Measurements from ENCODE around the gene NUP93.
A peak's percentile ranks its signal among the peaks of the same experiment; 100 is the strongest.

NUP93 gene

GRCh38 chr16:56729735-56730662, at the start of gene NUP93:
Gene NUP93 (plus strand): TSS chr16:56730129. CDS start chr16:56748248, 18,119 bp downstream.
- DNase-seq, result peak; percentile 97

GRCh38 chr16:56681939-56682702, 47.8 kb upstream of the NUP93 start, which contains the start of gene MT1X:
Gene MT1X (plus strand): TSS chr16:56682470. CDS start chr16:56682541, 71 bp downstream.
- DNase-seq, result peak; percentile 92

DNA sequence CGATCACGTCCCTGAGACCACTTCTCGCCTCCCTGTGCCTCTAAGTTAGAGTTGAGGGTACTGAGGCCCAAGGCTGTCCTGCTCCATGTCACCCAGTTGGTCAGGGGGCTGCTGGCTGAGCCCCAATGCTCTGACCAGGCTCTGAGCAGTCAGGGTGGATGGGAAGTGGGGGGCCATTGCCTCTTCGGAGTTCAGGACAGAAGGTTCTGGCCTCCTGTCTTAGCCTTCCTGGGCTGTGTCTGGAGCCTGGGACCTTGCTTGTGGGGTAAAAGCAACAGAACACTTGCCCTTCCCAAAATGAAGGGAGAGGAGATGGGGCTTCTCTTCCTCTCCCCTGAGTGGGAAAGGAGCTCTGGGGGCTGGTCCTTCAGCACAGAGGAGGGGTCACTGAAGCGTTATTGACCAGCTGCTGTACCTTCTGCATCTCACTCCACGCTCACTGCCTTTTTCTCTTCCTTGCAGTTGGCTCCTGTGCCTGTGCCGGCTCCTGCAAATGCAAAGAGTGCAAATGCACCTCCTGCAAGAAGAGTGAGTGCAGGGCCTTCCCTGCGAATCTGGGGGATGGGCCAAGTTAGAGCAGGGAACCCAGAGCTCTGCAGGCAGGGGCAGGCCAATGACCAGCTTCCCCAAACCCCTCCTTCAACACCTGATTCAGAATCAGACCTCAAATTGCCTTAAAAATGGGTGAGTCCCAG, 47.1 kb upstream of the NUP93 start:
- no peak for DNase-seq

GRCh38 chr16:56683424-56684172, 46.3 kb upstream of the NUP93 start:
- no peak for DNase-seq

GRCh38 chr16:56684256-56684925, 45.5 kb upstream of the NUP93 start:
- no peak for DNase-seq

DNA sequence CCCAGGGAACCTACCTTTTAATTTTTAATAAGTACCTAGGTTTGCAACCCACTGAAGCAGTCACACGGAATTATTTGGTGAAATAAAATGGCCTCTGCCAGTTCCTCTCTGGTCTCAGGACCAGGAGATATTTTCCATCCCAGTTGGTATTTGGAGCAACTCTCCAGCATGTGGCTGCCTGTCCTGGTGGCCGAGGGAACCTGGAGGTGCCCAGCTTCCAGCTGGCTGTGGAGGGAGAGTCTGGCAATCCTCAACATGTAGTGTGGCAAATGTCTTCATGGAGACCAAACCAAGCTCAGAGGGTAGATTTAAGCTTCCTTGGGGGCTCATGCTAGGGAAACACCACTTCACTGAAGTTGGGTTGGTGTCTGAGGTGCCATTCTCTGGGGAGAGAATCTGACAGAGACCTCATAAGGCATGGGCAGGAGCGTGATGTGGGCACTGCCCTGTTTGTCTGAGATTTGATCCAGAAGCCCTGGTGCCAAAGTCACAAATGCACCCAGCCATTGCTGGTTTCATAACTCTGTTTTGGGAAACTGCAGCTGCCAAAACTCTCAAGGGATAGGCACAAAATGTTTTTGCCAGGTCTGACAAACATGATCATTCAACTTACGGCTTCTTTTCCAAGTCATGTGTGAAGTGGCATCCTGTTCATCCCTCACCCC, 44.9 kb upstream of the NUP93 start:
- DNase-seq, result no peak

GRCh38 chr16:56686758-56687157, 43.2 kb upstream of the NUP93 start:
- no peak for DNase-seq

DNA sequence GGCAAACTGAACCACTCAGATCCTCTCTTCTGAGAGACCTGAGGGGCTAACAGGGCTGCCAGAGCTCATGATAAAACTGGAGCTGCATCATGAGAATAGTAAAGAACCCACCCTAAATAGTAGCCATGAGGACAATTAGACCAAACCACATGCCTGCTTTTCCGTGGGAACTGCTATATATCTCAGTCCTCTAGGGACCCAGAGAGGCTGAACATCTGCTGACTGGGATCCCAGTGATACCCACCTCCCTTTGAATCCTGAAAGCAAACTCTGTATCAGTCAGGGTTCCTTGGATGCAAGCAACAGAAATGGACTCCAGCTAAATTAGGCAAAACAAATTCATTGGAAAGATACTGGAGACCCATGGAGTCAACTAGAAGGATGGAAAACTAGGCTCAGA, 41.2 kb upstream of the NUP93 start:
- DNase-seq, result no peak

DNA sequence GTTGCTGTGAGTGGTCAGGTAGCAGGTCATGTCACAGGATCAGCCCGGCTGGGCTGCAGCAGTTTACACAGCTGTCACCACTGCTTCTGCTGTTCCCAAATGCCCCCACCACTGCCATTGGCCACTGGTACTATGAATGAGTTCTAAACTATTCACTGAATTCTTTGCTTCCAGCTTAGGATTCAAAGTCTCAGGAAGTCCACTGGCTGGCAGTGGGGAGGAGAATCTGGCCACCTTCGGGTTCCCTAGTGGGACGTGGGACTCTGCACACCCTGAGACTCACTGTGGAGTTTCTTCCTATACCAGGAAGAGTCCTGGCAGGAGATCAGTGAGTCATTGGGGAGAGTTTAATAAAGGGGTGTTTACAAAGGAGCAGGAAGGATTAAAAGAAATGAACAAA, 40.8 kb upstream of the NUP93 start:
- no peak for DNase-seq

- no peak for DNase-seq
Observed at GRCh38 chr16:56690420-56691122, 39.4 kb upstream of the NUP93 start.

GRCh38 chr16:56691885-56692284, 38.0 kb upstream of the NUP93 start:
- no peak for DNase-seq

DNA sequence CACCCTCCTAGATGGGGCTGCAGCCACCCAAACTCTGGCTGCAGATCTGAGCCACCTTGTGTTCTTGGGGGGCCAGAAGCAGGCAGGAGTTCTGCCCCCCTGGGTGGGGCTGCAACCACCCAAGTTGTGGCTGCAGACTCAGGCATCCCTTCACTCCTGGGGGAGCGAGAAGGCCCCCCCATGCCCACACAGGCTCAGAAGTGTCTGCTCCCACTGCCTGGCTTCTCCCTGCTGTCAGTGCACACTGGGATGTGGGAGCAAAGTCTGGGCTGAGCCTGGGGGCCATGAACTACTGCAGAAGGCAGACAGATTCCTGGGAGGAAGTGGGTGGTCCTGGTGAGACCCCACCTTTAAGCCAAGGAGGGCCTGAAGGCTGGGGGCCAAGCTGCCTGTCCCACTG, 34.7 kb upstream of the NUP93 start:
- no peak for DNase-seq

GRCh38 chr16:56697456-56698155, 32.3 kb upstream of the NUP93 start:
- DNase-seq, result no peak

DNA sequence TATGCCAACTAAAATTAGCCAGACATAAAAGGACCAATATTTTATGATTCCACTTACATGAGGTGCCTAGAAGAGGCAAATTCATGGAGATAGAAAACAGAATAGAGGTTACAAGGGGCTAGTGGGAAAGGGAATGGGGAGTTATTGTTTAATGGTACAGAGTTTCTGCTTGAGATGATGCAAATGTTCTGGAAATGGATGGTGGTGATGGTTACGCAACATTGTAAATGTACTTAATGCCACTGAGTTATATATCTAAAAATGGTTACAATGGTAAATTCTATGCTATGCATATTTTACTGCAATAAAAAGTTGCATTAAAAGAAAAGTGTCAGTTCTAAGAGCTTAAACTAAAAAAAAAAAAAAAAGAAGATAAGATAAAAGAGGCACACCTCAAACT, 29.7 kb upstream of the NUP93 start:
- no peak for DNase-seq

GRCh38 chr16:56700631-56701030, 29.3 kb upstream of the NUP93 start:
- DNase-seq, result no peak

GRCh38 chr16:56701534-56701933, 28.4 kb upstream of the NUP93 start:
- DNase-seq, result no peak

- DNase-seq, result no peak
Observed at GRCh38 chr16:56702836-56703235, 27.1 kb upstream of the NUP93 start.

- no peak for DNase-seq
Observed at GRCh38 chr16:56708525-56709442, 21.1 kb upstream of the NUP93 start.
